ENCODE data around the gene AUTS2. TPM values are rescaled to one million over a fixed set of nuclear protein-coding genes. Genes with fewer than 3 reads are reported as not detected.

The AUTS2 gene
- total RNA-seq, 6 experiments from 2014 or later: 10.4 to 32.0 (median 19.3) TPM

GRCh38 chr7:69759373-69759772 lies 161.1 kb downstream of the AUTS2 start:
- whole genome bisulfite sequencing (ENCODE audit: insufficient coverage, low coverage, low lambda C conversion rate, missing lambda C conversion rate): 72% methylated on average over 3 of the region's 4 CpGs

GRCh38 chr7:69761290-69761922 lies 163.1 kb downstream of the AUTS2 start:
- no peak overlapping the region for H3K27ac ChIP-seq
- no peaks in the 10 kb centered on the region for H3K27me3 ChIP-seq
- TF ChIP-seq POLR2A (IDR thresholded peaks at IDR 0.05) (no peak), CTCF (IDR thresholded peaks at IDR 0.05) (no peak)
- ATAC-seq (no peak), DNase-seq (no peak)
- H3K9me3 ChIP-seq: no peaks in the 10 kb centered on the region
- no peaks in the 10 kb centered on the region for H3K36me3 ChIP-seq
- no peak overlapping the region for H3K4me3 ChIP-seq
- intact Hi-C loops (cut with DNase I): no loop called here
- WGBS (ENCODE audit: insufficient coverage, low coverage, low lambda C conversion rate, missing lambda C conversion rate): 64% methylated on average over 5 of the region's 5 CpGs
- no peaks in the 10 kb centered on the region for H3K4me1 ChIP-seq

More at GRCh38 chr7:69759373-69759772, 161.1 kb downstream of the AUTS2 start:
- no peak overlapping the region for H3K4me3 ChIP-seq
- no peaks in the 10 kb centered on the region for H3K9me3 ChIP-seq
- DNase-seq (no peak), ATAC-seq (no peak)
- TF ChIP-seq POLR2A (IDR thresholded peaks at IDR 0.05): no peak
- no peak for TF ChIP-seq CTCF (IDR thresholded peaks at IDR 0.05)
- no peak overlapping the region for H3K27ac ChIP-seq
- intact Hi-C loops (cut with DNase I): no loop called here
- H3K27me3 ChIP-seq: no peaks in the 10 kb centered on the region
- no peaks in the 10 kb centered on the region for H3K4me1 ChIP-seq
- H3K36me3 ChIP-seq: no peaks in the 10 kb centered on the region

- DNase-seq (no peak), ATAC-seq (no peak)
- Histone ChIP-seq H3K27ac (no peak overlapping the region), H3K4me3 (no peak overlapping the region), H3K9me3 (no peaks in the 10 kb centered on the region), H3K27me3 (no peaks in the 10 kb centered on the region), H3K4me1 (no peaks in the 10 kb centered on the region), H3K36me3 (no peaks in the 10 kb centered on the region)
- 83% methylated on average over 3 of the region's 3 CpGs for WGBS (ENCODE audit: insufficient coverage, low coverage, low lambda C conversion rate, missing lambda C conversion rate)
- TF ChIP-seq POLR2A (IDR thresholded peaks at IDR 0.05) (no peak), CTCF (IDR thresholded peaks at IDR 0.05) (no peak)
- intact Hi-C loops (cut with DNase I): no loop called here
Measured at GRCh38 chr7:69762821-69763352, 164.6 kb downstream of the AUTS2 start.

- Histone ChIP-seq H3K4me1 (no peaks in the 10 kb centered on the region), H3K27me3 (no peaks in the 10 kb centered on the region), H3K36me3 (no peaks in the 10 kb centered on the region), H3K4me3 (no peak overlapping the region), H3K9me3 (no peaks in the 10 kb centered on the region), H3K27ac (no peak overlapping the region)
- TF ChIP-seq CTCF (IDR thresholded peaks at IDR 0.05) (no peak), POLR2A (IDR thresholded peaks at IDR 0.05) (no peak)
- WGBS (ENCODE audit: insufficient coverage, low coverage, low lambda C conversion rate, missing lambda C conversion rate): 93% methylated on average over 3 of the region's 3 CpGs
- ATAC-seq: no peak
- no peak for DNase-seq
- intact Hi-C loops (cut with DNase I): no loop called here
Measured at GRCh38 chr7:69763513-69763912, 165.2 kb downstream of the AUTS2 start.
